HUES6 (cell line): Measurements from ENCODE around the gene ADCY6.

Experiments
- H3K27ac ChIP-seq: 2 replicates; pipeline ENCODE4 v1.7.0; 2013; ENCODE audit warnings: low read depth, mild to moderate bottlenecking, low read length, inconsistent platforms
- H3K27me3 ChIP-seq: 2 replicates; pipeline ENCODE4 v1.6.1; 2013; ENCODE audit warnings: low read length; ENCODE audit not compliant: control insufficient read depth, insufficient read depth
- H3K36me3 ChIP-seq: 2 replicates; pipeline ENCODE4 v1.6.1; 2013; ENCODE audit warnings: low read length; ENCODE audit not compliant: control insufficient read depth, insufficient read depth
- H3K4me1 ChIP-seq: 2 replicates; pipeline ENCODE4 v1.6.1; 2013; ENCODE audit warnings: low read length; ENCODE audit not compliant: control insufficient read depth, insufficient read depth
- H3K4me3 ChIP-seq: 2 replicates; pipeline ENCODE4 v1.5.1; 2013; ENCODE audit warnings: low read depth, low read length
- H3K9ac ChIP-seq: one replicate; pipeline ENCODE4 v1.6.1; 2013; ENCODE audit warnings: mild to moderate bottlenecking, low read length
- H3K9me3 ChIP-seq: 2 replicates; pipeline ENCODE4 v1.6.1; 2013; ENCODE audit warnings: low read depth, low read length; ENCODE audit not compliant: control insufficient read depth, insufficient read depth

ADCY6 gene

GRCh38 chr12:48770756-48771155, 18.1 kb downstream of the ADCY6 start:
- H3K9ac ChIP-seq, result no peak overlapping the region
- H3K27ac ChIP-seq, result no peak overlapping the region
- no peaks in the 10 kb centered on the region for H3K27me3 ChIP-seq
- no peaks in the 10 kb centered on the region for H3K9me3 ChIP-seq
- peaks cover 17% of the 10 kb centered on the region for H3K4me1 ChIP-seq
- no peak overlapping the region for H3K4me3 ChIP-seq
- peaks cover 59% of the 10 kb centered on the region for H3K36me3 ChIP-seq

- Histone ChIP-seq H3K9ac (no peak overlapping the region), H3K4me1 (peaks cover 19% of the 10 kb centered on the region), H3K27ac (peak overlapping the region; percentile 69; the same call in 1 of the 2 replicates), H3K9me3 (no peaks in the 10 kb centered on the region), H3K4me3 (no peak overlapping the region), H3K27me3 (no peaks in the 10 kb centered on the region), H3K36me3 (peaks cover 45% of the 10 kb centered on the region)
These were observed 20.2 kb downstream of the ADCY6 start for GRCh38 chr12:48768736-48769135.

- no peaks in the 10 kb centered on the region for H3K27me3 ChIP-seq
- no peak overlapping the region for H3K9ac ChIP-seq
- H3K27ac ChIP-seq, result peak overlapping the region; percentile 69; the same call in 1 of the 2 replicates
- H3K4me3 ChIP-seq, result no peak overlapping the region
- no peaks in the 10 kb centered on the region for H3K9me3 ChIP-seq
- H3K4me1 ChIP-seq, result peaks cover 19% of the 10 kb centered on the region
- H3K36me3 ChIP-seq, result peaks cover 39% of the 10 kb centered on the region
These were observed 20.7 kb downstream of the ADCY6 start for GRCh38 chr12:48768147-48768546.

GRCh38 chr12:48767521-48767920, 21.4 kb downstream of the ADCY6 start:
- no peaks in the 10 kb centered on the region for H3K27me3 ChIP-seq
- H3K4me3 ChIP-seq, result no peak overlapping the region
- H3K4me1 ChIP-seq, result peaks cover 19% of the 10 kb centered on the region
- H3K36me3 ChIP-seq, result peaks cover 33% of the 10 kb centered on the region
- no peak overlapping the region for H3K9ac ChIP-seq
- H3K27ac ChIP-seq, result no peak overlapping the region
- no peaks in the 10 kb centered on the region for H3K9me3 ChIP-seq

GRCh38 chr12:48767047-48767446, 21.8 kb downstream of the ADCY6 start:
- peaks cover 16% of the 10 kb centered on the region for H3K4me1 ChIP-seq
- no peak overlapping the region for H3K9ac ChIP-seq
- no peak overlapping the region for H3K27ac ChIP-seq
- no peaks in the 10 kb centered on the region for H3K27me3 ChIP-seq
- no peaks in the 10 kb centered on the region for H3K9me3 ChIP-seq
- peaks cover 28% of the 10 kb centered on the region for H3K36me3 ChIP-seq
- H3K4me3 ChIP-seq, result no peak overlapping the region

- Histone ChIP-seq H3K36me3 (peaks cover 15% of the 10 kb centered on the region), H3K4me3 (no peak overlapping the region), H3K9ac (no peak overlapping the region), H3K27ac (no peak overlapping the region), H3K27me3 (no peaks in the 10 kb centered on the region), H3K4me1 (peaks cover 15% of the 10 kb centered on the region), H3K9me3 (no peaks in the 10 kb centered on the region)
These were observed 23.1 kb downstream of the ADCY6 start for GRCh38 chr12:48765753-48766162.

GRCh38 chr12:48764521-48764920, 24.4 kb downstream of the ADCY6 start:
- Histone ChIP-seq H3K4me3 (no peak overlapping the region), H3K36me3 (peaks cover 9% of the 10 kb centered on the region; the same call in 1 of the 2 replicates), H3K27me3 (no peaks in the 10 kb centered on the region), H3K4me1 (peaks cover 15% of the 10 kb centered on the region), H3K27ac (no peak overlapping the region), H3K9ac (no peak overlapping the region), H3K9me3 (no peaks in the 10 kb centered on the region)

- Histone ChIP-seq H3K27me3 (no peaks in the 10 kb centered on the region), H3K36me3 (no peaks in the 10 kb centered on the region), H3K4me3 (no peak overlapping the region), H3K4me1 (no peaks in the 10 kb centered on the region), H3K9ac (no peak overlapping the region), H3K9me3 (no peaks in the 10 kb centered on the region), H3K27ac (no peak overlapping the region)
These were observed 30.2 kb downstream of the ADCY6 start for GRCh38 chr12:48758737-48759136.

- no peak overlapping the region for H3K27ac ChIP-seq
- H3K4me3 ChIP-seq, result no peak overlapping the region
- no peak overlapping the region for H3K9ac ChIP-seq
- H3K36me3 ChIP-seq, result no peaks in the 10 kb centered on the region
- no peaks in the 10 kb centered on the region for H3K9me3 ChIP-seq
- no peaks in the 10 kb centered on the region for H3K27me3 ChIP-seq
- H3K4me1 ChIP-seq, result no peaks in the 10 kb centered on the region
These were observed 30.7 kb downstream of the ADCY6 start for GRCh38 chr12:48758186-48758585.

GRCh38 chr12:48750769-48751356, 38.0 kb downstream of the ADCY6 start:
- no peak overlapping the region for H3K9ac ChIP-seq
- no peaks in the 10 kb centered on the region for H3K4me1 ChIP-seq
- H3K9me3 ChIP-seq, result no peaks in the 10 kb centered on the region
- no peak overlapping the region for H3K4me3 ChIP-seq
- H3K27ac ChIP-seq, result no peak overlapping the region
- no peaks in the 10 kb centered on the region for H3K27me3 ChIP-seq
- no peaks in the 10 kb centered on the region for H3K36me3 ChIP-seq

GRCh38 chr12:48750215-48750614, 38.7 kb downstream of the ADCY6 start:
- no peaks in the 10 kb centered on the region for H3K9me3 ChIP-seq
- no peak overlapping the region for H3K27ac ChIP-seq
- H3K9ac ChIP-seq, result no peak overlapping the region
- H3K4me1 ChIP-seq, result no peaks in the 10 kb centered on the region
- no peak overlapping the region for H3K4me3 ChIP-seq
- H3K36me3 ChIP-seq, result no peaks in the 10 kb centered on the region
- H3K27me3 ChIP-seq, result no peaks in the 10 kb centered on the region
